Gastroesophageal sphincter (tissue), 3 donors: ENCODE data around the gene CSTB.

Experiments
- POLR2A ChIP-seq, 2 donors: fragments of 450-650 bp; IDR thresholded peaks; one replicate each; pipeline ENCODE4 v1.6.1; 2017; ENCODE audit warnings: antibody characterized with exemption in 2 of 2, mild to moderate bottlenecking in 2 of 2, moderate library complexity in 1 of 2
- TF ChIP-seq, protein P1 (sequence below), 4 experiments: fragments of 200-600 bp in 2 of 4; fragments of 450-650 bp in 2 of 4; sonication (generic) in 1 of 4; IDR thresholded peaks; one replicate each; pipeline ENCODE4 v1.5.1; 2017 to 2019; ENCODE audit warnings: antibody characterized with exemption in 4 of 4, mild to moderate bottlenecking in 2 of 4, moderate library complexity in 2 of 4

DNA sequence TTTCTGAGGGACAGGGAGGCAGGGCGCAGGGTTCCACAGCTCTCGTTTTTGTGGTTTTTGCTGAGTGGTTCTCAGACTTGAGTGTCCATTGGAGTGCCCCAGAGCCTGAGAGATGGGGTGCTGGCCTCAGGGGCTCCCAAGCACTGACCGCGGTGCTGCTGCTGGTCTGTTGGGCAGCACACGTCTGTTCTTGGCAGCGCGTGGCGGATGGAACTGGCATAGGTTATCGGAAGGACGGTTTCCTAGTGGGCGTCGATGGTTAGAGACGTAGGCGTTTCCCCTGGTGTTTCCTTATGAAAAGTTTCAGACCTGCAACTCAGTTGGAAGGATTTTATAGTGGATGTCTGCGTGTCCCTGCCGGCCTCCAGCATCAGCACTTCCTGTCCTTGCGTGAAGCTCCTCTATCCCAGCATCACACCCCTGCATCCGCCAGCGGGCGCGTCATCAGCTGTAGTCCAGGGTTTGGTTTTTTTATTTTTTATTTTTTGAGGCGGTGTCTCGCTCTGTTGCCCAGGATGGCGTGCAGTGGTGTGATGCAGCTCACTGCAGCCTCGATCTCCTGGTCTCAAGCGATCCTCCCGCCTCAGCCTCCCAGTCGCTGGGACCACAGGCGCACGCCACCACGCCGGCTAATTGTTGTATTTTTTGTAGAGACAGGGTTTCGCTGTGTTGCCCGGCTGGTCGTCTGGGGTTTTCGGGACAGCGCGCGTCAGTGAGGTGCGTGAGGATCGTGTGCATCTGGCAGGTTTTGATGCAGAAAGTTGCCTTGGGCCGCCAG, 25.1 kb upstream of the CSTB start:
- TF ChIP-seq, protein P1, sequence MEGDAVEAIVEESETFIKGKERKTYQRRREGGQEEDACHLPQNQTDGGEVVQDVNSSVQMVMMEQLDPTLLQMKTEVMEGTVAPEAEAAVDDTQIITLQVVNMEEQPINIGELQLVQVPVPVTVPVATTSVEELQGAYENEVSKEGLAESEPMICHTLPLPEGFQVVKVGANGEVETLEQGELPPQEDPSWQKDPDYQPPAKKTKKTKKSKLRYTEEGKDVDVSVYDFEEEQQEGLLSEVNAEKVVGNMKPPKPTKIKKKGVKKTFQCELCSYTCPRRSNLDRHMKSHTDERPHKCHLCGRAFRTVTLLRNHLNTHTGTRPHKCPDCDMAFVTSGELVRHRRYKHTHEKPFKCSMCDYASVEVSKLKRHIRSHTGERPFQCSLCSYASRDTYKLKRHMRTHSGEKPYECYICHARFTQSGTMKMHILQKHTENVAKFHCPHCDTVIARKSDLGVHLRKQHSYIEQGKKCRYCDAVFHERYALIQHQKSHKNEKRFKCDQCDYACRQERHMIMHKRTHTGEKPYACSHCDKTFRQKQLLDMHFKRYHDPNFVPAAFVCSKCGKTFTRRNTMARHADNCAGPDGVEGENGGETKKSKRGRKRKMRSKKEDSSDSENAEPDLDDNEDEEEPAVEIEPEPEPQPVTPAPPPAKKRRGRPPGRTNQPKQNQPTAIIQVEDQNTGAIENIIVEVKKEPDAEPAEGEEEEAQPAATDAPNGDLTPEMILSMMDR (IDR thresholded peaks at IDR 0.05) = no peak
- no peak for TF ChIP-seq POLR2A (IDR thresholded peaks at IDR 0.05)
